GM23248 (cell line): ENCODE data around the gene NPB.

ENCODE experiments used
- EZH2 ChIP-seq: fragments of 200-600 bp; sonication (generic); IDR thresholded peaks from 2 replicates; pipeline ENCODE4 v1.6.1; 2018; ENCODE audit warnings: antibody characterized with exemption, mild to moderate bottlenecking; ENCODE audit not compliant: insufficient read depth, poor library complexity, severe bottlenecking
- EZH2phosphoT487 ChIP-seq: fragments of 200-600 bp; sonication (generic); IDR thresholded peaks from 2 replicates; pipeline ENCODE4 v1.6.1; 2018; ENCODE audit warnings: antibody characterized with exemption, moderate library complexity, mild to moderate bottlenecking, low read depth; ENCODE audit not compliant: insufficient read depth

GRCh38 chr17:81869221-81870130, 32.6 kb upstream of the NPB start:
- no peak for TF ChIP-seq EZH2phosphoT487
- no peak for TF ChIP-seq EZH2
